SK-N-DZ (cell line): ENCODE data around the gene PLA2G2F.

ENCODE experiments used
- DNase-seq: peaks from one replicate; pipeline ENCODE4 v3.0.0-alpha.2; 2015; ENCODE audit warnings: low spot score

The PLA2G2F gene

GRCh38 chr1:20188455-20188817 lies 49.3 kb downstream of the PLA2G2F start:
- no peak for DNase-seq

- no peak for DNase-seq
Measured at GRCh38 chr1:20189664-20190063, 50.5 kb downstream of the PLA2G2F start.

- DNase-seq: no peak
Measured at GRCh38 chr1:20190256-20191160, 51.4 kb downstream of the PLA2G2F start.

- DNase-seq: no peak
Measured at GRCh38 chr1:20191266-20191825, 52.2 kb downstream of the PLA2G2F start.

- no peak for DNase-seq
Measured at GRCh38 chr1:20192364-20192763, 53.2 kb downstream of the PLA2G2F start.

- no peak for DNase-seq
Measured at GRCh38 chr1:20192871-20193411, 53.8 kb downstream of the PLA2G2F start.

GRCh38 chr1:20194224-20194623 lies 55.1 kb downstream of the PLA2G2F start:
- no peak for DNase-seq

GRCh38 chr1:20194757-20195461 lies 55.8 kb downstream of the PLA2G2F start:
- DNase-seq: peak; percentile 12

- DNase-seq: no peak
Measured at GRCh38 chr1:20195462-20195780, 56.3 kb downstream of the PLA2G2F start.

- no peak for DNase-seq
Measured at GRCh38 chr1:20197329-20197791, 58.2 kb downstream of the PLA2G2F start.

GRCh38 chr1:20198296-20198695 lies 59.2 kb downstream of the PLA2G2F start:
- no peak for DNase-seq

- no peak for DNase-seq
Measured at GRCh38 chr1:20198918-20199317, 59.8 kb downstream of the PLA2G2F start.

- DNase-seq: no peak
Measured at GRCh38 chr1:20199403-20199802, 60.3 kb downstream of the PLA2G2F start.

GRCh38 chr1:20199840-20200239 lies 60.7 kb downstream of the PLA2G2F start:
- no peak for DNase-seq
